ENCODE results near the gene COL4A1.

DNA sequence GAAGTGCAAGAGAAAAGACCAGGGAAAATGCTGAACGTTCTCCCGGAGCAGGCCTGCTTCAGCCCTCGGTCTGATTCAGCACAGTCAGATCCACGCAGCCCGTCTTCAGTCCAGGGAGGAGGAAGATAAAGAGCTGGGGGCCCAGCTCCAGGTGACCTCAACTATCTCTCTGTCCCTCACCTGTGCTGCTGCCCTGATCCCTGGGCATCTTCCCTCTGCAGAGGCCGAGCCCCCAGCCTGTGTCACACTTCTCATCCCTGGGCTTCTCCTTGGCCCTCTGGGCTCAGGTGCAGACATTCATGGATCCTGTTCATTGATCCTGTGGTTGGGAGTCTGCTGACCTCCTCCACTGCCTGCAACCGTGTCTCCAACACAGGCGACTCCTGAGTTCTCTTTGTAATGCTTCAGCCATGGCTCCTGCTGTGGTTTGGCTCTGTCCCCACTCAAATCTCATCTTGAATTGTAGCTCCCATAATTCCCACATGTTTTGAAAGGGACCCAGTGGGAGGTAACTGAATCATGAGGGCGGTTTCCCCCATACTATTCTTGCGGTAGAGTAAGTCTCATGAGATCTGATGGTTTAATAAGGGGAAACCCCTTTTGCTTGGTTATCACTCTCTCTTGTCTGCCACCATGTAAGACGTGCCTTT lies 28.0 kb upstream of the COL4A1 start:
- TF ChIP-seq MYC (IDR thresholded peaks at IDR 0.05; ENCODE audit: borderline replicate concordance, low read length) (no peak), ZFP36 (IDR thresholded peaks at IDR 0.05; ENCODE audit: borderline replicate concordance, partially characterized antibody) (no peak), MAFK (IDR thresholded peaks at IDR 0.05; ENCODE audit: partially characterized antibody) (no peak), HOXA7 (CRISPR knock-in tag; IDR thresholded peaks at IDR 0.05) (no peak), CBX8 (IDR thresholded peaks at IDR 0.05) (no peak), RAD21 (conservative IDR thresholded peaks at IDR 0.05 in 1 of 2, IDR thresholded peaks at IDR 0.05 in 1 of 2) (no peak), POLR2A (IDR thresholded peaks at IDR 0.05; ENCODE audit: low read length) (no peak)
- TF ChIP-seq, protein P1, sequence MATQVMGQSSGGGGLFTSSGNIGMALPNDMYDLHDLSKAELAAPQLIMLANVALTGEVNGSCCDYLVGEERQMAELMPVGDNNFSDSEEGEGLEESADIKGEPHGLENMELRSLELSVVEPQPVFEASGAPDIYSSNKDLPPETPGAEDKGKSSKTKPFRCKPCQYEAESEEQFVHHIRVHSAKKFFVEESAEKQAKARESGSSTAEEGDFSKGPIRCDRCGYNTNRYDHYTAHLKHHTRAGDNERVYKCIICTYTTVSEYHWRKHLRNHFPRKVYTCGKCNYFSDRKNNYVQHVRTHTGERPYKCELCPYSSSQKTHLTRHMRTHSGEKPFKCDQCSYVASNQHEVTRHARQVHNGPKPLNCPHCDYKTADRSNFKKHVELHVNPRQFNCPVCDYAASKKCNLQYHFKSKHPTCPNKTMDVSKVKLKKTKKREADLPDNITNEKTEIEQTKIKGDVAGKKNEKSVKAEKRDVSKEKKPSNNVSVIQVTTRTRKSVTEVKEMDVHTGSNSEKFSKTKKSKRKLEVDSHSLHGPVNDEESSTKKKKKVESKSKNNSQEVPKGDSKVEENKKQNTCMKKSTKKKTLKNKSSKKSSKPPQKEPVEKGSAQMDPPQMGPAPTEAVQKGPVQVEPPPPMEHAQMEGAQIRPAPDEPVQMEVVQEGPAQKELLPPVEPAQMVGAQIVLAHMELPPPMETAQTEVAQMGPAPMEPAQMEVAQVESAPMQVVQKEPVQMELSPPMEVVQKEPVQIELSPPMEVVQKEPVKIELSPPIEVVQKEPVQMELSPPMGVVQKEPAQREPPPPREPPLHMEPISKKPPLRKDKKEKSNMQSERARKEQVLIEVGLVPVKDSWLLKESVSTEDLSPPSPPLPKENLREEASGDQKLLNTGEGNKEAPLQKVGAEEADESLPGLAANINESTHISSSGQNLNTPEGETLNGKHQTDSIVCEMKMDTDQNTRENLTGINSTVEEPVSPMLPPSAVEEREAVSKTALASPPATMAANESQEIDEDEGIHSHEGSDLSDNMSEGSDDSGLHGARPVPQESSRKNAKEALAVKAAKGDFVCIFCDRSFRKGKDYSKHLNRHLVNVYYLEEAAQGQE (IDR thresholded peaks at IDR 0.05) = no peak
- TF ChIP-seq, protein P2, sequence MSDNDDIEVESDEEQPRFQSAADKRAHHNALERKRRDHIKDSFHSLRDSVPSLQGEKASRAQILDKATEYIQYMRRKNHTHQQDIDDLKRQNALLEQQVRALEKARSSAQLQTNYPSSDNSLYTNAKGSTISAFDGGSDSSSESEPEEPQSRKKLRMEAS (IDR thresholded peaks at IDR 0.05) = no peak
- TF ChIP-seq, protein P3, sequence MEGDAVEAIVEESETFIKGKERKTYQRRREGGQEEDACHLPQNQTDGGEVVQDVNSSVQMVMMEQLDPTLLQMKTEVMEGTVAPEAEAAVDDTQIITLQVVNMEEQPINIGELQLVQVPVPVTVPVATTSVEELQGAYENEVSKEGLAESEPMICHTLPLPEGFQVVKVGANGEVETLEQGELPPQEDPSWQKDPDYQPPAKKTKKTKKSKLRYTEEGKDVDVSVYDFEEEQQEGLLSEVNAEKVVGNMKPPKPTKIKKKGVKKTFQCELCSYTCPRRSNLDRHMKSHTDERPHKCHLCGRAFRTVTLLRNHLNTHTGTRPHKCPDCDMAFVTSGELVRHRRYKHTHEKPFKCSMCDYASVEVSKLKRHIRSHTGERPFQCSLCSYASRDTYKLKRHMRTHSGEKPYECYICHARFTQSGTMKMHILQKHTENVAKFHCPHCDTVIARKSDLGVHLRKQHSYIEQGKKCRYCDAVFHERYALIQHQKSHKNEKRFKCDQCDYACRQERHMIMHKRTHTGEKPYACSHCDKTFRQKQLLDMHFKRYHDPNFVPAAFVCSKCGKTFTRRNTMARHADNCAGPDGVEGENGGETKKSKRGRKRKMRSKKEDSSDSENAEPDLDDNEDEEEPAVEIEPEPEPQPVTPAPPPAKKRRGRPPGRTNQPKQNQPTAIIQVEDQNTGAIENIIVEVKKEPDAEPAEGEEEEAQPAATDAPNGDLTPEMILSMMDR (IDR thresholded peaks at IDR 0.05) = no peak

Data from A549 (cell line).